ENCODE measurements around the gene DGCR6L.
"Not testable (repeated sequence)": the region's sequence is repeated elsewhere in the genome, so short reads cannot be mapped to it uniquely, and the experiment has no call there.

- not testable (repeated sequence) for TF ChIP-seq CTCF, POLR2A (IDR thresholded peaks at IDR 0.05)
Observed at GRCh38 chr22:20358503-20359239, 38.8 kb upstream of the DGCR6L start.

All from uterus (tissue), 2 donors.